Peyer's patch (tissue), 4 donors: ENCODE measurements around the gene UNCX. TPM values are rescaled to one million over a fixed set of nuclear protein-coding genes. Genes with fewer than 3 reads are reported as not detected.
"Not testable (repeated sequence)": the region's sequence is repeated elsewhere in the genome, so short reads cannot be mapped to it uniquely, and the experiment has no call there.

ENCODE experiments used
- DNase-seq, 3 donors: peaks; one replicate each; pipeline ENCODE4 v3.0.0-alpha.2; 2017 to 2019
- H3K27ac ChIP-seq, 4 donors: fragments of 200-600 bp; sonication (generic); one replicate each; pipeline ENCODE4 v1.5.1; 2016 to 2019
- H3K27me3 ChIP-seq, 2 donors: fragments of 200-600 bp; sonication (generic); one replicate each; pipeline ENCODE4 v1.5.1; 2019
- H3K36me3 ChIP-seq, 3 donors: fragments of 200-600 bp; sonication (generic); one replicate each; pipeline ENCODE4 v1.5.1; 2016 to 2019
- H3K4me1 ChIP-seq, 4 donors: fragments of 200-600 bp; sonication (generic); one replicate each; pipeline ENCODE4 v1.5.1; 2016 to 2019
- H3K4me3 ChIP-seq, 4 donors: fragments of 200-600 bp; sonication (generic); 1 replicate in 3 of 4; 2 replicates in 1 of 4; pipeline ENCODE4 v1.5.1; 2016 to 2019; ENCODE audit warnings: mild to moderate bottlenecking in 1 of 4
- H3K9me3 ChIP-seq, 4 donors: fragments of 200-600 bp; sonication (generic); one replicate each; pipeline ENCODE4 v1.5.1; 2016 to 2019; ENCODE audit warnings: mild to moderate bottlenecking in 1 of 4
- CTCF ChIP-seq, 6 experiments: fragments of 450-650 bp in 4 of 6; fragments of 200-600 bp in 2 of 6; sonication (generic) in 1 of 6; IDR thresholded peaks; one replicate each; pipeline ENCODE4 v1.5.1; 2017 to 2019; ENCODE audit warnings: antibody characterized with exemption in 6 of 6, mild to moderate bottlenecking in 3 of 6, moderate library complexity in 1 of 6
- POLR2A ChIP-seq, 2 donors: fragments of 450-650 bp; IDR thresholded peaks; one replicate each; pipeline ENCODE4 v1.5.1; 2017; ENCODE audit warnings: antibody characterized with exemption in 2 of 2, mild to moderate bottlenecking in 2 of 2, moderate library complexity in 2 of 2
- total RNA-seq, 4 donors: library from RNA; depleted of rRNA; stranded (reverse); fragments of >200 nt; gene quantifications; one replicate each; pipeline ENCODE4 v1.1.0, GENCODE V29; 2016

Gene UNCX
- total RNA-seq, 4 donors from 2014 or later = not detected

- Histone ChIP-seq H3K27me3 (no peaks in the 10 kb centered on the region), H3K36me3 (no peaks in the 10 kb centered on the region), H3K4me3 (no peak overlapping the region), H3K4me1 (no peaks in the 10 kb centered on the region), H3K9me3 (no peaks in the 10 kb centered on the region), H3K27ac (no peak overlapping the region)
- no peak for DNase-seq
- TF ChIP-seq POLR2A (IDR thresholded peaks at IDR 0.05) = no peak
- no peak for TF ChIP-seq CTCF (IDR thresholded peaks at IDR 0.05)
These were observed 44.0 kb downstream of the UNCX start for GRCh38 chr7:1276626-1277175.

GRCh38 chr7:1278543-1278942 is 45.9 kb downstream of the UNCX start:
- Histone ChIP-seq H3K36me3 (no peaks in the 10 kb centered on the region), H3K27ac (no peak overlapping the region), H3K4me1 (no peaks in the 10 kb centered on the region), H3K9me3 (no peaks in the 10 kb centered on the region), H3K27me3 (no peaks in the 10 kb centered on the region), H3K4me3 (no peak overlapping the region)
- DNase-seq = no peak
- TF ChIP-seq CTCF (IDR thresholded peaks at IDR 0.05) (no peak), POLR2A (IDR thresholded peaks at IDR 0.05) (no peak)

- no peak for DNase-seq
- no peaks in the 10 kb centered on the region for H3K9me3 ChIP-seq
- TF ChIP-seq CTCF (IDR thresholded peaks at IDR 0.05) (no peak), POLR2A (IDR thresholded peaks at IDR 0.05) (no peak)
- H3K4me1 ChIP-seq = no peaks in the 10 kb centered on the region
- H3K36me3 ChIP-seq = no peaks in the 10 kb centered on the region
- H3K27me3 ChIP-seq = no peaks in the 10 kb centered on the region
- H3K4me3 ChIP-seq = no peak overlapping the region
- H3K27ac ChIP-seq = no peak overlapping the region
These were observed 46.4 kb downstream of the UNCX start for GRCh38 chr7:1279041-1279440.

GRCh38 chr7:1279895-1280294 is 47.2 kb downstream of the UNCX start:
- H3K27me3 ChIP-seq, H3K4me1 ChIP-seq, H3K36me3 ChIP-seq, H3K27ac ChIP-seq, H3K4me3 ChIP-seq, DNase-seq, H3K9me3 ChIP-seq: not testable (repeated sequence)

- no peaks in the 10 kb centered on the region for H3K9me3 ChIP-seq
- no peak for DNase-seq
These were observed 48.4 kb downstream of the UNCX start for GRCh38 chr7:1281068-1281467.

GRCh38 chr7:1282679-1283078 is 50.0 kb downstream of the UNCX start:
- Histone ChIP-seq H3K27me3 (no peaks in the 10 kb centered on the region), H3K4me3 (no peak overlapping the region), H3K4me1 (no peaks in the 10 kb centered on the region), H3K27ac (no peak overlapping the region), H3K36me3 (no peaks in the 10 kb centered on the region), H3K9me3 (no peaks in the 10 kb centered on the region)
- TF ChIP-seq CTCF (IDR thresholded peaks at IDR 0.05) (no peak), POLR2A (IDR thresholded peaks at IDR 0.05) (no peak)
- no peak for DNase-seq

More at GRCh38 chr7:1281068-1281467, 48.4 kb downstream of the UNCX start:
- Histone ChIP-seq H3K27ac (no peak overlapping the region), H3K4me3 (no peak overlapping the region), H3K36me3 (no peaks in the 10 kb centered on the region), H3K27me3 (no peaks in the 10 kb centered on the region), H3K4me1 (no peaks in the 10 kb centered on the region)
- TF ChIP-seq CTCF (IDR thresholded peaks at IDR 0.05) = no peak
- TF ChIP-seq POLR2A (IDR thresholded peaks at IDR 0.05) = no peak
